Cardiac muscle cell (in vitro differentiated cells and primary cell): ENCODE results near the gene CHCHD6. TPM values are rescaled to one million over a fixed set of nuclear protein-coding genes. Genes with fewer than 3 reads are reported as not detected.

Experiments
- DNase-seq, 2 donors: peaks; one replicate each; pipeline versions ENCODE4 v3.0.0 to v3.0.0-alpha.2; 2010 to 2017; ENCODE audit warnings: low read depth in 1 of 2, low spot score in 1 of 2
- H3K27ac ChIP-seq: fragments of 200-600 bp; sonication (generic); 2 replicates; pipeline ENCODE4 v1.5.1; 2016
- H3K27me3 ChIP-seq: fragments of 200-600 bp; sonication (generic); 2 replicates; pipeline ENCODE4 v1.6.0; 2016; ENCODE audit warnings: control low read depth
- H3K36me3 ChIP-seq: fragments of 200-600 bp; sonication (generic); 2 replicates; pipeline ENCODE4 v1.5.1; 2016; ENCODE audit warnings: control low read depth
- H3K4me1 ChIP-seq: fragments of 200-600 bp; sonication (generic); 2 replicates; pipeline ENCODE4 v1.8.1; 2017; ENCODE audit warnings: low read depth, mild to moderate bottlenecking, mixed run types
- H3K4me3 ChIP-seq: fragments of 200-600 bp; sonication (generic); 2 replicates; pipeline ENCODE4 v1.5.1; 2016; ENCODE audit warnings: mild to moderate bottlenecking
- H3K9me3 ChIP-seq: fragments of 200-600 bp; sonication (generic); 2 replicates; pipeline ENCODE4 v1.5.1; 2017; ENCODE audit warnings: low read depth, mild to moderate bottlenecking, control low read depth
- polyA plus RNA-seq: library from polyadenylated mRNA; unstranded; fragments of >200 nt; fragmentation: Nextera tagmentation; extraction: Ambion mirVana; gene quantifications from 2 replicates; pipeline ENCODE4 v1.2.1, GENCODE V29; 2016
- total RNA-seq: library from RNA; depleted of rRNA; stranded (reverse); fragments of >200 nt; gene quantifications from 2 replicates; pipeline ENCODE4 v1.2.3, GENCODE V29; 2016
- TF ChIP-seq, protein P1 (sequence below): IDR thresholded peaks from 2 replicates; pipeline ENCODE4 v1.5.1; 2012; ENCODE audit warnings: low read depth, mild to moderate bottlenecking, low read length

The CHCHD6 gene
- total and polyA plus RNA-seq, 2 experiments from 2014 or later, result 76.0 to 102 TPM

DNA sequence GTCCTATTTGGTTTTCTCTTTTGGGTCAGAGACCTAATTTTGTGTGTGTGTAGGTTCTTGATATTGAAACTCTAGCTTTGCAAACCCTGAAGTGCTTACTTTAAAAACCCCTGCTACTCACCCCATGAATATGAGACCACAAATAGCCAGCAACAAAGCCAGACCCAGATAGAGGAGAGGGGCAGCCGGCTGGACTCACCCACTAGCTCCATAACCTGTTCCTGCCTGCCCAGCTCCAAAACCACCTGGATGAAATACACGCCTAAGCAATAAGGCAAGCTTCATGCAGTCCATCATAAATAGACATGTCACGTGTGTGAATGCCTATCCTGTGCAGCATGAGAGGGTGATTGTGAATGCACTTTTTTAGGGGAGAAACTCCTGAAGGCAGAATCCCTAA lies 45.5 kb upstream of the CHCHD6 start:
- no peaks in the 10 kb centered on the region for H3K36me3 ChIP-seq
- H3K4me3 ChIP-seq, result no peak overlapping the region
- H3K9me3 ChIP-seq, result no peaks in the 10 kb centered on the region
- no peak for DNase-seq
- H3K27me3 ChIP-seq, result peaks cover 54% of the 10 kb centered on the region
- H3K4me1 ChIP-seq, result peaks cover 5% of the 10 kb centered on the region
- no peak overlapping the region for H3K27ac ChIP-seq
- TF ChIP-seq, protein P1, sequence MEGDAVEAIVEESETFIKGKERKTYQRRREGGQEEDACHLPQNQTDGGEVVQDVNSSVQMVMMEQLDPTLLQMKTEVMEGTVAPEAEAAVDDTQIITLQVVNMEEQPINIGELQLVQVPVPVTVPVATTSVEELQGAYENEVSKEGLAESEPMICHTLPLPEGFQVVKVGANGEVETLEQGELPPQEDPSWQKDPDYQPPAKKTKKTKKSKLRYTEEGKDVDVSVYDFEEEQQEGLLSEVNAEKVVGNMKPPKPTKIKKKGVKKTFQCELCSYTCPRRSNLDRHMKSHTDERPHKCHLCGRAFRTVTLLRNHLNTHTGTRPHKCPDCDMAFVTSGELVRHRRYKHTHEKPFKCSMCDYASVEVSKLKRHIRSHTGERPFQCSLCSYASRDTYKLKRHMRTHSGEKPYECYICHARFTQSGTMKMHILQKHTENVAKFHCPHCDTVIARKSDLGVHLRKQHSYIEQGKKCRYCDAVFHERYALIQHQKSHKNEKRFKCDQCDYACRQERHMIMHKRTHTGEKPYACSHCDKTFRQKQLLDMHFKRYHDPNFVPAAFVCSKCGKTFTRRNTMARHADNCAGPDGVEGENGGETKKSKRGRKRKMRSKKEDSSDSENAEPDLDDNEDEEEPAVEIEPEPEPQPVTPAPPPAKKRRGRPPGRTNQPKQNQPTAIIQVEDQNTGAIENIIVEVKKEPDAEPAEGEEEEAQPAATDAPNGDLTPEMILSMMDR, result no peak

DNA sequence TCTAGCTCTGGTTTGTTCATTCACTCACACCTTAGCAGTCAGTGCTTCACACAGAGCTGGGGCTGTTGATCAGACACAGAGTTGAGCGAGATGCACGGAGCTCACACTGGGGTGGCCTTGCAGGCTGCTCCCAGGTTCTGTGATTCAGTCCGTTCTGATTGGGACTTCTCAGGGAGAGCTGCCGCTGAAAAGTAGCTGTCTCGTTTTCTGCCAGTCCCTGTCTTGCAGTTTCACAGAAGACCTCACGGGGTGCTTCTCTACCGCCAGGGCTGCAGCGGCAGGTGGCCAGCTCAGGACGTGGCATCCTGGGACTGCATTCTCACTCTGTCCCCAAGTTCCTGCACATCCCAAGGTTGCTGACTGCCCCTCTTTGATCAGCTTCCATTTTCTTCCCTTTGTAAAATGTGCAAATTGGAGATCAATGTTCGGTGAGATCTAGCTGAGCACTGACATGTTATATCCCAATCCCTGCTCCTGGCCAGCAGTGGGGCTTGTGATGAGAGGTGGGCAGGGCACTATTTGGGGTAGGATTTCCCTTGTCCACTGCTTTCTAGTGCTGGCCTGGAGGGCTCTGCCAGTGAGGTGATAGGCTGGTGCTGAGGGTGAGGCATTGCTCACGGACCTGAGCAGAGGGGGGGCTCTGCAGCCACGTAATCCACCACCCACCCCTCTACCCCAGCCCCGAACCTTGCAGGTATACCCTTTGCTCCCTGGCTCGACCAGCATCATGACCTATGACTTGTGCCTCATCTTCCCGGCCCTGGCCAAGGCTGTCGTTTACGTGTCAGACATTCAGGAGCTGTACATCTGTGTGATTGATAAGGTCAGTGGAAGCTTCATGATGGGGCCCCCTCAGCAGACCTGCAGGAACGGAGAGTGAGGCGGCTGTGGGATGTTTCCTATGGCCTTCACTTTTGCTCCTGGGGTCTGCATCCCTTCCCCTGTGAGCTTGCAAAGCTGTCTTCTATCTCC lies 43.8 kb upstream of the CHCHD6 start:
- H3K4me3 ChIP-seq, result no peak overlapping the region
- no peaks in the 10 kb centered on the region for H3K9me3 ChIP-seq
- no peak for DNase-seq
- peaks cover 54% of the 10 kb centered on the region for H3K27me3 ChIP-seq
- no peaks in the 10 kb centered on the region for H3K4me1 ChIP-seq
- TF ChIP-seq, protein P1, result peak; percentile 28
- no peak overlapping the region for H3K27ac ChIP-seq
- H3K36me3 ChIP-seq, result no peaks in the 10 kb centered on the region

DNA sequence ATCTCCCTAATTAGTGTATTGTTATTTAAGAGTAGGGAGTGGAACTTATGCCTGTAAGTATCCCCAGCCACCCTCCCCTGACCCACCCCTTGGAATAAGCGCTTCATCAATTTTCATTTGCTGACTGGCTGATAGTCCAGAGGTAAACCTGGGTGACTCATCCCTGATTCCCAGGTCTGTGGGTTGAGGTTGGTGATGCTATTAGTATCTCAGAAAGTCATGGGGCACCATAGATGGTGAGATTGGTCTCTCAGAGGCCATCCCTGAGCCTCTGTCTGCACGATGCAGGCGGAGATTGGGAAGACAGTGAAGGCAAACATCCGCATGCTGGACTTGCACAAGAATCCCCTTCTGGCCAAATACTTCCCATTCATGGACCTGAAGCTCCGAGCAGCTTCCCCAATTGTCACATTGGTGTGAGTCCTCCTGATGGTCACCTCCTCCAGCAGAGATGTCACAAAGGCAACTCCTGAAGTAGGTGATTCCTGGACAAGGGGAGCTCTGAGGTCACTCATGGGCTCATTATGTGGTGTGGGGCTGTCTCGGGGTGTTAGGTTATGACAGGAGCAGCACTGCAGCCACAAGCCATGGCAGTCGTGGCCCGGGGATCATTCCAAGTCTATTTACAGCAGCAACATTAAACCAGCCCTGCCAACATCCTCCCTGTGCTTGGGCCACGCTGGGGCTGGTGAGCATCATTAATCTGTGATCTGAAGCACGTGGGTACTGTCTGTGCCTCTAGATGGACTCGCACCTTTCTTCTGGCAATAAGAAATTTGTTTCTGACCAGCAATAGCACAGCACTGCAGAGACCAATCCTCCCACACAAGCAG lies 42.3 kb upstream of the CHCHD6 start:
- H3K4me3 ChIP-seq, result no peak overlapping the region
- no peaks in the 10 kb centered on the region for H3K4me1 ChIP-seq
- TF ChIP-seq, protein P1, result no peak
- DNase-seq, result no peak
- H3K27ac ChIP-seq, result no peak overlapping the region
- no peaks in the 10 kb centered on the region for H3K36me3 ChIP-seq
- H3K9me3 ChIP-seq, result no peaks in the 10 kb centered on the region
- H3K27me3 ChIP-seq, result peaks cover 44% of the 10 kb centered on the region

DNA sequence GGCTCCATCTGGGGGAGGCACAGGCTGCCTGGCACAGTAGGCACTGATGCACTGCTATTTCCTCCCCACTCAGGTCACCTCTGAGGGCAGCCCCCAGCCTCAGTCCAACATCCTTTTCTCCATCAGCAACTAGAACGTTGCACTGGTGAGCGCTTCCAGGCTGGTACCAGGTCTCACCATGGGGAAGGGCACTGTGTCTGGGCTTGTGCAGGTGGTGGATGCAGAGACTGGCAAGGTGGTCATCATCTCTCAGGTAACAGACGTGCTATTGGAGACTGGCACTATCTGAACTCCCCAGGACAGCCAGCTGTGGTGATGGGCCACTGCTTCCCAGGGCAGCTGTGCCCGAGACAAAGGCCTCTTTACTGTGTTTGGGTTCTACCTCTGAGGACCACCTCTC lies 40.8 kb upstream of the CHCHD6 start:
- Histone ChIP-seq H3K4me3 (no peak overlapping the region), H3K4me1 (no peaks in the 10 kb centered on the region), H3K9me3 (no peaks in the 10 kb centered on the region), H3K36me3 (no peaks in the 10 kb centered on the region), H3K27ac (no peak overlapping the region), H3K27me3 (peaks cover 41% of the 10 kb centered on the region)
- DNase-seq, result no peak
- TF ChIP-seq, protein P1, result no peak

DNA sequence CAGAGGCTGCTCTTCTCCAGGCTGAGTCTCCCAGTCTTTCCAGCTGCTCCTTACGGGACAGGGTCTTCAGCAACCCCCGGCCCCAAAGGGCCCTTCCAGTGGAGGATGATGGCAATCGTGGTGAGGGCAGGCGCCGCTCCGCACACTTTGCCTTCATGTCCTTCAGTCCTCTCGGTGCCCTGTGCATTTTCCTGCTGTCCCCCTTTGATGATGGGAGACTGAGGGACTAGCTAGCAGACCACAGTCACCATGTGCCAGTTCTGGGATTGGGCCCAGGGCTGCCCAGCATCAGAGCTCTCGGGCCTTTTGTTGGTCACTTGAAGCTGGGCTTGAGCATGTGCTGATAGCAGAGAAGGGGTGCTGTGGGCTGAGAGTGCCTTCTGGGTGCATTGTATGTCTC lies 40.3 kb upstream of the CHCHD6 start:
- Histone ChIP-seq H3K4me1 (no peaks in the 10 kb centered on the region), H3K9me3 (no peaks in the 10 kb centered on the region), H3K27ac (no peak overlapping the region), H3K36me3 (no peaks in the 10 kb centered on the region), H3K27me3 (peaks cover 39% of the 10 kb centered on the region), H3K4me3 (no peak overlapping the region)
- TF ChIP-seq, protein P1, result no peak
- DNase-seq, result no peak
